NCI-H82 treated with DMSO at 0.1 percent for 48 hours (cell line): Measurements from ENCODE around the gene SLC38A9.
"Not testable (repeated sequence)": the region's sequence is repeated elsewhere in the genome, so short reads cannot be mapped to it uniquely, and the experiment has no call there.

Experiments used
- DNase-seq: peaks from one replicate; lab custom pipeline; 2025; ENCODE audit not compliant: unreplicated experiment; lab: John Stamatoyannopoulos, UW

Gene SLC38A9

DNA sequence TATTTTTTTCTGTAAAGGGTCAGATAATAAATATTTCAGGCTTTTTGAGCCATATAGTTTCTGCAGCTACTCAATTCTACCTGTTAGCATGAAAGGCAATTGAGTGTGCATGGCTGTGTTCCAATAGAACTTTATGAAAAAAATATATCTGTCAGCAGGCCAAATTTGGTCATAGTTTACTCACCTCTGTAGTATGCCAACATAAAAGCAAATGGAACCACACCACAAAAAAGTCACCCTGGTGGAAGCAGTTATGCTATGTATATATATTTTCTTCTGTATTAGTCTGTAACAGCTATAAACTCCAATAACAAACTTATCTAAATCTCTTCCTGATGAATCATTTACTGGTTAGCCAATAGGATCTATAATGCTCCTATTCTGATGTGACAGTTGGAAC lies 3.4 kb downstream of the SLC38A9 start:
- DNase-seq = no peak

DNA sequence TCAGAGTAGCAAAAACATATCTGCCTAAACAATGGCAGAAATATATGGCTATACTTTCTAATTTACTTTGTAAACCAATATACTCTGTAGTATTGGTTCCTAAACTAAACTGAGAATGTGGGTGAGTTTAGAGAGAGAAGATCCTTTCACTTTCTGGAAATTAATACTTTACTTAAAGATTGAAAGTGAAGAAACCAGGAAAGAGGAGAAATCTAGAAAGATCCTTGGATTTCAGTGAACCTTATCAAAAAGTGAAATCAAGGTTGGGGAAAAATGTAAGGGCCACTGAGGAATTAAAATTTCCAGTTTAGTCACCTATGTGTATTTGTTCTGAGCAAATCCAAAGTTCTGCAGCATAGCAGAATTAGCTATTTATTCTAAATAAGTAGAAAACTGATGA lies 5.9 kb downstream of the SLC38A9 start:
- no peak for DNase-seq

DNA sequence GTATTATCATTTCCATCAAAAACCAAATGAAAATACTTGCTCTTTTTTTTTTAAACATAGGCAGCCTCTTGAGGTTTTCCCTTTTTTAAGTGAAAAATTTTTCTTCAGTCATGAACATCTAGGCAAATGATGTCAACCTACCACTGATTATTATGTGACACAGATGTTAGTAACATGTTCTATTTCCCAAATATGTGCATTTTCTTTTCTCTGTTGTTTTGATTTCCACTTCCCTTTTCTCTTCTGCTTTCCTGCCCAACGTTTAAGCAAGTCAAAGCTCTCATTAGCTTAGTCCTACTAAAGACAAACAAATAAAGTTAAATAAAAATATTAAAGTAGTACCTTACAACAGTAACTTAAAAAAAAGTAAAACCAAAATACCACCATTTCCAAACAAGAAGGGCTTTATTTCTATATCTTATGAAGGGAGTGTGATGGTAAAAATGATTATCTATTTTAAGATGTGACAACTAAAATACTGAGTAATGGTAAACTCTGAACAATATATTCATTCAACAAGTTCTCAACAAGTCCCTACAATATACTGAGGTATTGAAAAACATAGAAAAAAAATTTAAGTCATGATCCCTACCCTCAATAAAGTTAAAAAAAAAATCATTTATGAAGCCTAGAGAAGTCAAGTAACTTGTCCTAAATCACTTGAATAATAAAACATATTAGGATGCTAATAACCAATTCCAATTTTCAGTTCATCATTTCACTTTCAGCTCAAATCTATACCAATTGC lies 9.4 kb downstream of the SLC38A9 start:
- no peak for DNase-seq

DNA sequence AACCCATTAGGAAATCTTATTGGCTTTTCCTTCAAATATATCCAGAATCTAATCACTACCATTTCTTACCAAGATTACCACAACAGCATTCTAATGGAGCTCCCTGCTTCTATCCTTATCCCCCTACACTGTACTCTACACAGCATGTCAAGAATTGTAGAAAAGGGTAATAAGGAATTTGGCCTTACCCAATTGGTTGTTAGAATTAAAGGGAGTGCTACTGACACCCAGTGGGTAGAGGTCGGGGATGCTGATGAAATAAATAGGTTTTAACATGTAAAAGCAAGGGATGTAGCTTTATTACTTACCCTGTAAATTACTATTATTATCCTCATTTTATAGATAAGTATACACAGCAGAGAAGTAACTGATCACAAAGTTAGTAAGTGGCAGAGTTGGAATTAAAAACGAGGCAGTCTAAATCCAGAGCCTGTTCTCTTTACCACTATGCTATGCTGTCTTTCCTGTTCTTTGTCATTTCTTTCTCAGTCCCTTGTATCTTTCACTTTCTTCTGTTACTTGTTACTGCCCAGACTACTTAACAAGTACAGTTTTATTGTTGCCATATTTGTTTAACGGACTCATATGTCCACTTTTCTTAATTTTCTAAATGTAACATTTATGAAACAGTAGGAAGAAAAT lies 10.5 kb downstream of the SLC38A9 start:
- no peak for DNase-seq

DNA sequence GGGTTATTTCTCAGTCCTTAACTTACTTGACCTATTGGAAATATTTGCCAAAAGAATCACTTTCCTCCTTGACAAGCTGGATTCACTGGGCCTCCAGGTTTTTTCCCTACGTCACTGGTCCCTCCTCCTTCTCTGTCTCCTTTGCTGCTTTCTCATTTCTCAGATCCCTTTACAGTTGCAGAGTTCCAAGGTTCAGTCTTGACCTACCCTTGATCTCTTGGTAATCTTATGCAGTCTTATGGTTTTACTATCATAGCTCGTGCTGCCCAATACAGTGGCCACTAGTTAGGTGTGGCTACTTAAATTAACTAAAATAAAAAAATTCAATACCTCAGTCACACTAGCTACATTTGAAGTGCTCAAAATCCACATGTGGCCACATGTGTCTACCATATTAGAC lies 11.4 kb downstream of the SLC38A9 start:
- no peak for DNase-seq

DNA sequence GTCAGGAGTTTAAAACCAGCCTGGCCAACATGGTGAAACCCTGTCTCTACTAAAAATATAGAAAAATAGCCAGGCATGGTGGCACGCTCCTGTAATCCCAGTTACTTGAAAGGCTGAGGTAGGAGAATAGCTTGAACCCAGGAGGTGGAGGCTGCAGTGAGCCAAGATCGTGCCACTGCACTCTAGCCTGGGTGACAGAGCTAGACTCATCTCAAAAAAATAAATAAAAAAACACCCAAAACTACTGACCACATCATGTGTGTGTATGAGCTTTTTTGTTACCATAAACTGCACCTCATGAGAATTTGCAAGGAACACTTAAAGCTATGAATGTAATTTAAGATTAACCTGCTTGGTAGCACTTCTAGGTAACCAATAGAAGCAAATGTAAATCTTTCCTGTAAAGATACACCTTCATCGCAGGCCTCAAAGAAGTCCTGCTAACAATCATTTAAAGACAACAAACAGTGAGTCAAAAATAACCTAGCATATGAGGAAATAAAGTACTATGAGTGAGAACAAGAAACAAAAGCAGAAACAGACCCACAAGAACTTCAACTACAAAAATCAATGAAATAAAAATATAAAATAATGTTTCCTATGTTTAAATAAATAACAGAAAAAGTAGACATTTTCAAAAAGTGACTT lies 13.0 kb downstream of the SLC38A9 start:
- no peak for DNase-seq

DNA sequence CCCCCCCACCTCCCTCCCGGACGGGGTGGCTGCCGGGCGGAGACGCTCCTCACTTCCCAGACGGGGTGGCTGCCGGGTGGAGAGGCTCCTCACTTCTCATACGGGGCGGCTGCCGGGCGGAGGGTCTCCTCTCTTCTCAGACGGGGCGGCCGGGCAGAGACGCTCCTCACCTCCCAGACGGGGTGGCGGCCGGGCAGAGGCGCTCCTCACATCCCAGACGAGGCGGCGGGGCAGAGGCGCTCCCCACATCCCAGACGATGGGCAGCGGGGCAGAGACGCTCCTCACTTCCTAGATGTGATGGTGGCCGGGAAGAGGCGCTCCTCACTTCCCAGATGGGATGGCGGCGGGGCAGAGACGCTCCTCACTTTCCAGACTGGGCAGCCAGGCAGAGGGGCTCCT lies 15.4 kb downstream of the SLC38A9 start:
- DNase-seq = not testable (repeated sequence)

DNA sequence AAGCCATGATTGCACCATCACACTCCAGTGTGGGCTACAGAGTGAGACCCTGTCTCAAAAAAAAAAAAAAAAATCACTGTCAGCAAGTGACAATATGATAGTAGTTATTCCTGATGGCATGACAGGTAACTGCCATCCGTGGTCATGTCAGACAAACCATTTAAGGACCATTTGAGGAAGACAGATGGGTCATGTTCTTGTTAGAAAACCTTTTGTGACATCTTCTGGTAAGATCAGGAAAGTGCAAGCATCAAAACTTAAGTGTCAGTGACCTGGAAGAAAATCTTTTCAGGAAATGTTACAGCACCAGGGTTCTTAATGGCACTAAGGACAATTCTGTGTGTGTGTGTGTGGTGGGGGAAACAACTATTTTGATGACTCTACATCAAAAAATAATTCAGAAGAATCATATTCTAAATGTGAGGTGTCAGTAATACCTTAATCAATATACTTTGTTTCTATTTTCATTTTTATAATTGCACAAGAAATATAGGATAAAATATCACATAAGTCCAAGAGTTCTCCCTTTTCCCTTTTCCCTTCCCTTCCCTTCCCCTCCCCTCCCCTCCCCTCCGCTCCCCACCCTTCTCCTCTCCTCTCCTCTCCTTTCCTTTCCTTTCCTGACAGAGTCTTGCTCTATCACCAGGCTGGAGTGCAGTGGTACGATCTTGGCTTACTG lies 17.8 kb downstream of the SLC38A9 start:
- no peak for DNase-seq

DNA sequence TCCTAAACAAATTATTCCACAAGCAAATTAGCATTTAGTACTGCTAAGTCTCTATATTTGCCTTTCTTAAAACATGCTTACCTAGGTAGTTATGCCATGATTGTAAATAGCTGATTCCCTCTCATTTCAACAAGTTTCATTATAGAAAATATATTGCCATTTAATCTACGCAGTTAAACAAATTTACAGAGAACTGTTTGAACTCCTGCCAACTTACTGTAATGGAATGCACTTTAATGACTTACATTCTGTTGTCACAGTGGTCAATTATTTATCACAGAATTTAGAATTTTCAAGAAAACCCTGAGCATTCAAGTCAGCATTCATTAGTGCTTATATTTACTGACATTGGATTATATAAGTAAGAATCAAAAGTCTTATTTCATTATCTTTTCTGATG lies 19.6 kb downstream of the SLC38A9 start:
- no peak for DNase-seq

DNA sequence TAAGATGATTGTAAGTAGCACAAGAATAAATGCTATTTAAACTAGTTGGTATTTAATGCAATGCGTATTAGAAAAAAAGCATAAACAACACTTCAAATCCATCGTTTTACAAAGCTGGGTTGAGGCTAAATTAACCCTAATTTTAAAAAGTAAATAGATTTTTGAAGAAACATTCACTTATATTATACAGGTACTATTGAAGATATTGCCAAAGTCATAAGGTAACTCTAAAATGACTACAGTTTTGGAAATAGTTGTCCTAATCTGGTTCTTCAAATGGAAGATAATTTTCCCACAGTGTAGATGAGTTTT lies 20.1 kb downstream of the SLC38A9 start:
- no peak for DNase-seq

DNA sequence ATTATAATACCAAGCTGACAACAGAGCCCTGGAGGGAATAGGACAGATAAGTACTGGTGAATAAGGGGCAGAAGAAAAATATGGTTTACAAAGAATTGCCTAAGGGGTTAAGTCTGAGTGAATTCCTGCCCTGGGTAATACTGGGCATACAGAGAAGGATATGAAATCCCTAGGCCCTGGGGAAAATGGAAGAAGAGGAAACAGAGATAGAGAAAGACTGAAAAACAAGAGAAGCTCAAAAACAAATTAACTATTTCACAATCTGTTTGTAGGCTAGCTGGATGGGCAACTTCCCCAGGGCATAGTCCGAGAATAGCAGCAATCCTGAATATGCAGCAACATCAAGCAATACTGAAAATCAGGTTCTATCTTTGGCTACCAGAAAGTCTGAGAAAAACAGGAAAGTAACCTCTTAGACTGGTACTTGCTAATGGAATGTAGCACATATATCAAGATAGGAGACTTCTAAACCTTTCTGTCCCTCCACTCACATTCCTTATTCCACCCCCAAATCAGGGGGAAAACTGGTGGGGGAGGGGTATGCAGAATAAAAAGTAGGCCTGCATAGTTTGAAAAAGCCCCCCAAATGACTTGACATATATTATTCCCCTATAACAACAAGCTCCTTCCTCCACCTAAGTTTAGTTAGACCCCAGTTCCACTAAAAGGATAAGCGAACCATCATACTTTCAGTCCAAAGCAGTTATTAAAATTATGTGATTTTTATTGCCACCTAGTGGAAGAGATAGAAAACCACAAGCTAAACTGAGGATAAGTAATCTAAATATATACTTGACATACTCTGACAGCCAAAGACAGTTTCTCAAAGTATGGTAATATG lies 20.6 kb downstream of the SLC38A9 start:
- DNase-seq = no peak

DNA sequence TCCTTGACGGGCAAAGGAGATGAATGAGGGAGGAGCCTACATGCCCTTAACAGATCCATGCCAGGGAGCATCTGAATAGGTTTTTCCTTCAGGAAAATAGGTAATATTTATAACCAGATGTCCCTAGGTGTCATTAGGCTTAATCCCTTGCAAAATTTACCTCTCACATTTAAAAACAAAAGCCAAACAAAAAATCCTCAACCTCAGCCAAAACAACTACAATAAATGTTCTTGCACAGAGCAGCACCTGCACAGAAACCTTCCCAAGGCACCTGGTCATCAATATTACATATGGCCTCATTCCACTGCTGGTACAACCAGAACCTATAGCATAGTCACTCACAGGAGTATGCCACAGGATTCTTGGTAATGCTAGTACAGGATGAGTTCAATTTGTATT lies 30.1 kb downstream of the SLC38A9 start:
- DNase-seq = no peak

DNA sequence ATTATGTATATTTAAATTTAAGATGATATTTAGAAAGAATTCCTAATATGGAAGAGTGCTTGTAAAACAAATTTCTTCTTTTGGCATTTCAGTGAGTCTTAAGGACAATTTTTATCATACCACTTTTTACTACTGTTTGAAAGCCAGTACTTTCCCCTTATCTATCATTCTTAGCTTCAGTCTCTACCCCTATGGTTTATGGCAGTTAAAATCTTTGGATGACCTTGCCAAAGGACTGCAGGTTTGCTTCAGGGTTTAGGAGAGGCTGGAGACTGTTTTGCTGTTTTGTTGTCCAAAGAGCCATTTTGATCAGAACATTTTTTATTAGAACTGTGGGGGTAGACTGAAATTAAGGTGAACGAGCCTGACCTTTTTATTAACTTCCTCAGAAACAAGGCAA lies 30.8 kb downstream of the SLC38A9 start:
- no peak for DNase-seq

DNA sequence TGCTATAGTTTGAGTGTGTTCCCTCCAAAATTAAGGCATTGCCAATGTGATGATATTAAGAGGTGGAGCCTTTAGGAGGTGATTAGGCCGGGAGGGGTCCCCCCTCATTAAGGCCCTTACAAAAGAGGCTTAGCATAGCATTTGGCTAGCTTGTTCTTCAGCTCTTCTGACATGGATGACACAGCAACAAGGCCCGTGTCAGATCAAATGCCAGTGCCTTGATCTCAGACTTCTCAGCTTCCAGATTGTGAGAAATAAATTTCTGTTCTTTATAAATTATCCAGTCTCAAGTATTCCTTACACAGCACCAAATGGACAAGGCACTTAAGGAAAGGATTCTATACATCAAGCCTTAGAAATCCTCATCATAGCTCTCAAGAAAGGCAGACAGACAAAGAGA lies 31.8 kb downstream of the SLC38A9 start:
- no peak for DNase-seq

DNA sequence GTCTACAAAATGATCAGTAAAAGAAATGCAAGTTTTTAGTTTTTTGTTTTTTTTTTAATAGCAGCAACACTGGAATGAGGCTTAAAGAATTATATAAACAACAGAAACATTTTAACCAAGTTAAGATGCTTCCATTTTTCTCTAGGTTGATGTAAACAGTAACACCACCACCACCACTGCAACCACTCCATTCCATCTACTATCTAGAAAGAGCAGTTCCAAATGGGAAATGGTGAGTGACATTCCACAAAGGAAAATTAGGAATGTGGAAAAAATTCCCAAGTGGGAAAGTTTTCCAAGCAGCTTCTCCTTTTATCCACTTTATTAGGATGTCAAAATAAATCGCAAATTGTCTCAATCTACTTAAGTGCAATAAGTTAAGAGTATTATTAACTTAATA lies 32.6 kb downstream of the SLC38A9 start:
- DNase-seq = no peak

DNA sequence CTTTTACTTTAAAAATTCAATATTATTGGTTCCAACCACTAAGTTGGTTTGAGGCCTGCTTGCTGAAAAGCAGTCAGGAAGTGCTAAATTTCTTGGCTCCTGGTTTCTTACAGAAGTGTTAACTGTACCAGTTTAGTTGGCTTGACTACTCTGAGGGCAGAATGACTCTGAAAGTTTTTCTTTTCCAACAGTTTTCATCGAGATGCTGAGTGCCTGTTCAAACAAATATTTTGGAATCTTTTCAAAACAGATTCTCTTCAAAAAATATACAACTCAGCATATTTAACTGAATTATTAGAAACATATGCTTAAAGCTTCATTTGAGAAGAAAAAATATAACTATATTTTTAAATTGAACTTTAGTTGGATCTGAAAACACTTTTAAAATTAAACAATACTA lies 37.0 kb downstream of the SLC38A9 start:
- DNase-seq = no peak

DNA sequence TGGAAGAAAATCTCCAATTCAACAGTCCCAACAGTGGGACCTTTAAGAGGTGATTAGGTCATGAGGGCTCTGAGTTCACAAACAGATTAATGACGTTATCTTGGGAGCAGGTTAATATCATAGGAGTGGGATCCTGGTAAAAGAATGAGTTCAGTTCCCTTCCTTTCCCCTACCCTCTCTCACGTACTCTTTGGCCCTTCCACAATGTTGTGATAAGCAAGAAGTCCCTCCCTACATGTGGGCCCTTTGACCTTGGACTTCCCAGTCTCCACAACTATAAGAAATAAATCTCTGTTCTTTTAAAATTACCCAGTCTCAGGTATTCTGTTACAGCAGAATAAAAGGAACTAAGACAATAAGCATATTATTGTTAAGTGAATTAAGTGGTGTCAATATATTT lies 37.8 kb downstream of the SLC38A9 start:
- no peak for DNase-seq

DNA sequence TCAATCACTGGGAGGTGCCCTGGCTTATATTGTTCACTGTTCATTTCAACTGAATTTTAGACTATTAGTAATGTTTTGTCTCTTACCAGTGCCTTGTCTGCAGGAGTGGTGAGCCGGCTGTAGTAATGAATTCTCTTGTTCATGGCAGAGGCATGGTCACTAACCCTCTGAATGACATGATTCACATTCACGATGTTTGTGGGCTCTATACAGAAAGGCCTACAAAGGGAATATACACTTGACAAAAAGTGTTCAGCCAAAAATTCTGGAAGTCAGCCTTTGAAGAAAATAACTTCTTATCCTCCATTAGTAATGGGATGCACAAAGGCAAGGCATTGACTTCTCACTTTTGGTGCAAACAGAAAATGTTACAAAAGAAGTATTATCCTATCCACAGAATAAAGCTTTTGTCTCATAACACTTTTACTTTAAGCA lies 39.6 kb downstream of the SLC38A9 start:
- no peak for DNase-seq

DNA sequence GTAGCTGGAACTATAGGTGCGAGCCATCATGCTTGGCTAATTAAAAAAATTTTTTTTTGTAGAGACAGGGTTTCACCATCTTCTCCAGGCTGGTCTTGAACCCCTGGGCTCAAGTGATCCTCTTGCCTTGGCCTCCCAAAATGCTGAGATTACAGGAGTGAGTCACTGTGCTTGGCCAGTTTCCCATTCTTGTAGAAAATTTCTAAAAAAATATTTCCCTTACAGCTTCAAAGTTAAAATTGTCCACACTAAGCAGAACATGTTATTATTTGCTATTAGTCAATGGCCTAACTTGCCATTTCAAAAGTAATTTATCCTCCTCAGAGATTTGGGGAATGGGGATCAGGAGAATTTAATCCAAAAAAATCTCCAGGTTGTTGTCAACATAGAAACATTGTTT lies 40.1 kb downstream of the SLC38A9 start:
- DNase-seq = no peak

DNA sequence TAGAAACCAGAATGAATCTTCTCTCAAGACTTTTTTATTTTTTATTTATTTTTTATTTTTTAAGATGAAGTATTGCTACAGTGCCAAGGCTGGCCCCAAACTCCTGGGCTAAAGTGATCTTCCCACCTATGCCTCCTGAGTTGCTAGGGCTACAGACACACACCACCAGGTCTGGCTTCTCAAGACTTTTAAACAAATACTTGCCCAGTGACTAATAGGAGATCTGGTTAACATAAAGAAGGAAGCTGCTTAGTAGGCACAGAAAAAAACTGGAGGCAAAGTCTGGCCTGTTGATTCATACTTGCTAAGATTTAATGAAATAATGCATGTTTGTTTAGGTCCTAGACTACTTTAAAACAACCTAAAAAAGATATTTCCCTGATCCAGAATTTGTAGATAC lies 43.8 kb downstream of the SLC38A9 start:
- DNase-seq = no peak

DNA sequence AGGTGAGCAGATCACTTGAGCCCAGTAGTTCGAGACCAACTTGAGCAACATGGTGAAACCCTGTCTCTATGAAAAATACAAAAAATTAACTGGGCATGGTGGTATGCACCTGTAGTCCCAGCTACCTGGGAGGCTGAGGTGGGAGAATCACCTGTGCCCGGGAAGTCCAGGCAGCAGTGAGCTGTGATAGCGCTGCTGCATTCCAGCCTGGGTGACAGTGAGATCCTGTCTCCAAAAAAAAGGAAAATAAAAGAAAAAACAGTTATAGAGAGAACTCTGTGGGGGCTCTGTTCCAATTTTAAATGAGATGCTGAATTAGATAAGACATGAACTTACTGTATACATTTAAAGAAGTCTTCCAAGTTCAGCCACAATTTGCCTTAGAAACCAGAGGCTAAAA lies 44.2 kb downstream of the SLC38A9 start:
- DNase-seq = no peak
